ENCODE measurements around the gene KLRK1.

KLRK1 gene

GRCh38 chr12:10366875-10367274 is 23.0 kb downstream of the KLRK1 start:
- no peaks in the 10 kb centered on the region for H3K27me3 ChIP-seq (ENCODE audit: insufficient read depth, low read length)
- H3K9me3 ChIP-seq (ENCODE audit: insufficient read depth, low read depth, low read length), result peaks cover 6% of the 10 kb centered on the region; the same call in 1 of the 2 replicates
- H3K27ac ChIP-seq (ENCODE audit: low read length), result no peak overlapping the region
- H3K4me3 ChIP-seq (ENCODE audit: low read length), result no peak overlapping the region
- H3K36me3 ChIP-seq (ENCODE audit: insufficient read depth, low read depth, low read length), result no peaks in the 10 kb centered on the region
- H3K9ac ChIP-seq (ENCODE audit: low read depth, low read length), result no peak overlapping the region
- peaks cover 32% of the 10 kb centered on the region for H3K4me1 ChIP-seq (ENCODE audit: insufficient read depth, low read length)

- H3K4me3 ChIP-seq (ENCODE audit: low read length), result peak overlapping the region; percentile 67; the same call in 1 of the 2 replicates
- H3K27me3 ChIP-seq (ENCODE audit: insufficient read depth, low read length), result no peaks in the 10 kb centered on the region
- H3K9me3 ChIP-seq (ENCODE audit: insufficient read depth, low read depth, low read length), result peaks cover 6% of the 10 kb centered on the region; the same call in 1 of the 2 replicates
- H3K9ac ChIP-seq (ENCODE audit: low read depth, low read length), result no peak overlapping the region; the same call in 1 of the 2 replicates
- no peaks in the 10 kb centered on the region for H3K36me3 ChIP-seq (ENCODE audit: insufficient read depth, low read depth, low read length)
- peaks cover 41% of the 10 kb centered on the region for H3K4me1 ChIP-seq (ENCODE audit: insufficient read depth, low read length)
- no peak overlapping the region for H3K27ac ChIP-seq (ENCODE audit: low read length)
Observed at GRCh38 chr12:10365696-10366405, 24.0 kb downstream of the KLRK1 start.

GRCh38 chr12:10364815-10365622 is 24.8 kb downstream of the KLRK1 start:
- Histone ChIP-seq H3K4me1 (ENCODE audit: insufficient read depth, low read length) (peaks cover 44% of the 10 kb centered on the region), H3K27ac (ENCODE audit: low read length) (no peak overlapping the region), H3K36me3 (ENCODE audit: insufficient read depth, low read depth, low read length) (no peaks in the 10 kb centered on the region), H3K27me3 (ENCODE audit: insufficient read depth, low read length) (no peaks in the 10 kb centered on the region), H3K9ac (ENCODE audit: low read depth, low read length) (peak overlapping the region; percentile 38; the same call in 1 of the 2 replicates), H3K4me3 (ENCODE audit: low read length) (peak overlapping the region; percentile 67), H3K9me3 (ENCODE audit: insufficient read depth, low read depth, low read length) (peaks cover 6% of the 10 kb centered on the region; the same call in 1 of the 2 replicates)

- peak overlapping the region; percentile 38; the same call in 1 of the 2 replicates for H3K9ac ChIP-seq (ENCODE audit: low read depth, low read length)
- H3K9me3 ChIP-seq (ENCODE audit: insufficient read depth, low read depth, low read length), result peaks cover 6% of the 10 kb centered on the region; the same call in 1 of the 2 replicates
- no peaks in the 10 kb centered on the region for H3K27me3 ChIP-seq (ENCODE audit: insufficient read depth, low read length)
- H3K36me3 ChIP-seq (ENCODE audit: insufficient read depth, low read depth, low read length), result no peaks in the 10 kb centered on the region
- peaks cover 44% of the 10 kb centered on the region for H3K4me1 ChIP-seq (ENCODE audit: insufficient read depth, low read length)
- no peak overlapping the region for H3K27ac ChIP-seq (ENCODE audit: low read length)
- H3K4me3 ChIP-seq (ENCODE audit: low read length), result peak overlapping the region; percentile 67
Observed at GRCh38 chr12:10363914-10364814, 25.7 kb downstream of the KLRK1 start.

- H3K27ac ChIP-seq (ENCODE audit: low read length), result no peak overlapping the region
- peaks cover 6% of the 10 kb centered on the region; the same call in 1 of the 2 replicates for H3K9me3 ChIP-seq (ENCODE audit: insufficient read depth, low read depth, low read length)
- no peaks in the 10 kb centered on the region for H3K27me3 ChIP-seq (ENCODE audit: insufficient read depth, low read length)
- H3K9ac ChIP-seq (ENCODE audit: low read depth, low read length), result peak overlapping the region; percentile 38; the same call in 1 of the 2 replicates
- no peak overlapping the region; the same call in 1 of the 2 replicates for H3K4me3 ChIP-seq (ENCODE audit: low read length)
- peaks cover 44% of the 10 kb centered on the region for H3K4me1 ChIP-seq (ENCODE audit: insufficient read depth, low read length)
- no peaks in the 10 kb centered on the region for H3K36me3 ChIP-seq (ENCODE audit: insufficient read depth, low read depth, low read length)
Observed at GRCh38 chr12:10363658-10363913, 26.3 kb downstream of the KLRK1 start.

- Histone ChIP-seq H3K4me1 (ENCODE audit: insufficient read depth, low read length) (peaks cover 44% of the 10 kb centered on the region), H3K9me3 (ENCODE audit: insufficient read depth, low read depth, low read length) (peaks cover 2% of the 10 kb centered on the region; the same call in 1 of the 2 replicates), H3K27ac (ENCODE audit: low read length) (no peak overlapping the region), H3K9ac (ENCODE audit: low read depth, low read length) (peak overlapping the region; percentile 38; the same call in 1 of the 2 replicates), H3K36me3 (ENCODE audit: insufficient read depth, low read depth, low read length) (no peaks in the 10 kb centered on the region), H3K4me3 (ENCODE audit: low read length) (no peak overlapping the region), H3K27me3 (ENCODE audit: insufficient read depth, low read length) (no peaks in the 10 kb centered on the region)
Observed at GRCh38 chr12:10362828-10363657, 26.8 kb downstream of the KLRK1 start.

- Histone ChIP-seq H3K27ac (ENCODE audit: low read length) (no peak overlapping the region), H3K36me3 (ENCODE audit: insufficient read depth, low read depth, low read length) (no peaks in the 10 kb centered on the region), H3K9me3 (ENCODE audit: insufficient read depth, low read depth, low read length) (no peaks in the 10 kb centered on the region), H3K4me1 (ENCODE audit: insufficient read depth, low read length) (peaks cover 44% of the 10 kb centered on the region), H3K27me3 (ENCODE audit: insufficient read depth, low read length) (no peaks in the 10 kb centered on the region), H3K9ac (ENCODE audit: low read depth, low read length) (peak overlapping the region; percentile 38; the same call in 1 of the 2 replicates), H3K4me3 (ENCODE audit: low read length) (no peak overlapping the region)
Observed at GRCh38 chr12:10362325-10362724, 27.5 kb downstream of the KLRK1 start.

GRCh38 chr12:10361622-10362021 is 28.2 kb downstream of the KLRK1 start:
- no peak overlapping the region; the same call in 1 of the 2 replicates for H3K4me3 ChIP-seq (ENCODE audit: low read length)
- H3K27me3 ChIP-seq (ENCODE audit: insufficient read depth, low read length), result no peaks in the 10 kb centered on the region
- H3K27ac ChIP-seq (ENCODE audit: low read length), result peak overlapping the region; percentile 49

GRCh38 chr12:10361084-10361483 is 28.8 kb downstream of the KLRK1 start:
- Histone ChIP-seq H3K4me3 (ENCODE audit: low read length) (no peak overlapping the region; the same call in 1 of the 2 replicates), H3K9me3 (ENCODE audit: insufficient read depth, low read depth, low read length) (no peaks in the 10 kb centered on the region), H3K27ac (ENCODE audit: low read length) (peak overlapping the region; percentile 49), H3K27me3 (ENCODE audit: insufficient read depth, low read length) (no peaks in the 10 kb centered on the region), H3K36me3 (ENCODE audit: insufficient read depth, low read depth, low read length) (no peaks in the 10 kb centered on the region), H3K4me1 (ENCODE audit: insufficient read depth, low read length) (peaks cover 44% of the 10 kb centered on the region), H3K9ac (ENCODE audit: low read depth, low read length) (peak overlapping the region; percentile 46; the same call in 1 of the 2 replicates)

More at GRCh38 chr12:10361622-10362021, 28.2 kb downstream of the KLRK1 start:
- H3K9ac ChIP-seq (ENCODE audit: low read depth, low read length), result peak overlapping the region; percentile 14; the same call in 1 of the 2 replicates
- H3K9me3 ChIP-seq (ENCODE audit: insufficient read depth, low read depth, low read length), result no peaks in the 10 kb centered on the region
- H3K4me1 ChIP-seq (ENCODE audit: insufficient read depth, low read length), result peaks cover 44% of the 10 kb centered on the region
- H3K36me3 ChIP-seq (ENCODE audit: insufficient read depth, low read depth, low read length), result no peaks in the 10 kb centered on the region

- no peaks in the 10 kb centered on the region for H3K9me3 ChIP-seq (ENCODE audit: insufficient read depth, low read depth, low read length)
- no peak overlapping the region for H3K4me3 ChIP-seq (ENCODE audit: low read length)
- H3K27me3 ChIP-seq (ENCODE audit: insufficient read depth, low read length), result no peaks in the 10 kb centered on the region
- no peak overlapping the region for H3K9ac ChIP-seq (ENCODE audit: low read depth, low read length)
- no peaks in the 10 kb centered on the region for H3K36me3 ChIP-seq (ENCODE audit: insufficient read depth, low read depth, low read length)
- H3K27ac ChIP-seq (ENCODE audit: low read length), result no peak overlapping the region
- peaks cover 31% of the 10 kb centered on the region for H3K4me1 ChIP-seq (ENCODE audit: insufficient read depth, low read length)
Observed at GRCh38 chr12:10358969-10359368, 30.9 kb downstream of the KLRK1 start.

All from iPS-20b (cell line).